KMS-11 (cell line): ENCODE data around the gene AGAP1.

ENCODE experiments used
- H2AFZ ChIP-seq: fragments of 200-600 bp; sonication (generic); 2 replicates; pipeline ENCODE4 v1.6.1; 2016; ENCODE audit warnings: antibody characterized with exemption, mixed run types, low read depth
- H3K27ac ChIP-seq: fragments of 200-600 bp; sonication (generic); 2 replicates; pipeline ENCODE4 v1.6.1; 2016; ENCODE audit warnings: mild to moderate bottlenecking, mixed run types
- H3K27me3 ChIP-seq: fragments of 200-600 bp; sonication (generic); 2 replicates; pipeline ENCODE4 v1.6.1; 2017; ENCODE audit warnings: mild to moderate bottlenecking, low read depth, mixed run types, moderate library complexity; ENCODE audit not compliant: insufficient read depth
- H3K36me3 ChIP-seq: fragments of 200-600 bp; sonication (generic); 2 replicates; pipeline ENCODE4 v1.6.1; 2017; ENCODE audit warnings: mild to moderate bottlenecking, mixed run types; ENCODE audit not compliant: insufficient read depth
- H3K4me1 ChIP-seq: fragments of 200-600 bp; sonication (generic); 2 replicates; pipeline ENCODE4 v1.6.1; 2016; ENCODE audit warnings: mild to moderate bottlenecking, low read depth, mixed run types; ENCODE audit not compliant: poor library complexity, severe bottlenecking
- H3K4me2 ChIP-seq: fragments of 200-600 bp; sonication (generic); 2 replicates; pipeline ENCODE4 v1.7.0; 2016; ENCODE audit warnings: mild to moderate bottlenecking, mixed run types
- H3K4me3 ChIP-seq: fragments of 200-600 bp; sonication (generic); IDR thresholded peaks from 2 replicates; pipeline ENCODE4 v1.6.1; 2017; ENCODE audit warnings: low read depth, low read length, mixed read lengths; ENCODE audit not compliant: insufficient read depth
- H3K79me2 ChIP-seq: fragments of 200-600 bp; sonication (generic); 2 replicates; pipeline ENCODE4 v1.6.1; 2016; ENCODE audit warnings: low read depth, mixed run types; ENCODE audit not compliant: insufficient read depth
- H3K9ac ChIP-seq: fragments of 200-600 bp; sonication (generic); 2 replicates; pipeline ENCODE4 v1.6.1; 2016; ENCODE audit warnings: mild to moderate bottlenecking, mixed run types
- H4K20me1 ChIP-seq: fragments of 200-600 bp; sonication (generic); 2 replicates; pipeline ENCODE4 v1.6.1; 2016; ENCODE audit warnings: mild to moderate bottlenecking, mixed run types; ENCODE audit not compliant: insufficient read depth
- CTCF ChIP-seq: fragments of 200-600 bp; sonication (generic); conservative IDR thresholded peaks from 2 replicates; pipeline ENCODE4 v1.6.1; 2017; ENCODE audit warnings: low read depth, mild to moderate bottlenecking, antibody characterized with exemption, low read length, moderate library complexity, mixed read lengths

AGAP1 gene

DNA sequence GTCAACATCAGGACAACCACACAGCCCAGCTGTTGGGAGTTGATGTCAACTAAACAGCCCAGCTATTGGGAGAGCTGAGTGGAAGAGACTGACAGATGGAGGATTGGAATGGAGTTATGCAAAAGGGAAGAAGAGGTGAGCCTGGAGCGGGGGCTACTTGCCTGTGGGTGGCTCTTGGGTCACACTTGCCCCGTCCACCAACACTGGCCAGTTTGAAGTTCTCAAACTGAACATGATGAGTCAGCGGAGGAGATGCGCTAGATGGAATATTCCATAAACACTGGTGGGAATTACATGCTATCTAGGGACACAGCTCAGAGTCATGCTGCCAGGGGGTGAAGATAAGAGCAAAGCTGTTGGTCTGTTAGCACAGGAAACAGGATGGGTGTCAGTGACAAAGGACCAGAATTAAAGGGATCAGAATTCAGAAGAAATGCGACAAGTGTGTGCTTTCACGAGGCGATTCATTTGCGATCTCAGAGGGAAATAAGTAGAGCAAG is 33.2 kb upstream of the AGAP1 start:
- Histone ChIP-seq H3K4me2 (no peak overlapping the region), H3K27me3 (no peaks in the 10 kb centered on the region), H2AFZ (no peak overlapping the region), H4K20me1 (no peaks in the 10 kb centered on the region), H3K9ac (no peak overlapping the region), H3K4me1 (no peaks in the 10 kb centered on the region), H3K36me3 (no peaks in the 10 kb centered on the region), H3K4me3 (no peak overlapping the region), H3K27ac (no peak overlapping the region), H3K79me2 (no peaks in the 10 kb centered on the region)
- TF ChIP-seq CTCF, result no peak

- Histone ChIP-seq H2AFZ (no peak overlapping the region), H3K27me3 (no peaks in the 10 kb centered on the region), H3K27ac (no peak overlapping the region), H3K79me2 (no peaks in the 10 kb centered on the region), H4K20me1 (no peaks in the 10 kb centered on the region), H3K4me1 (no peaks in the 10 kb centered on the region), H3K4me3 (no peak overlapping the region), H3K36me3 (no peaks in the 10 kb centered on the region), H3K9ac (no peak overlapping the region), H3K4me2 (no peak overlapping the region)
- no peak for TF ChIP-seq CTCF
Measured at GRCh38 chr2:235461763-235462414, 32.0 kb upstream of the AGAP1 start.

DNA sequence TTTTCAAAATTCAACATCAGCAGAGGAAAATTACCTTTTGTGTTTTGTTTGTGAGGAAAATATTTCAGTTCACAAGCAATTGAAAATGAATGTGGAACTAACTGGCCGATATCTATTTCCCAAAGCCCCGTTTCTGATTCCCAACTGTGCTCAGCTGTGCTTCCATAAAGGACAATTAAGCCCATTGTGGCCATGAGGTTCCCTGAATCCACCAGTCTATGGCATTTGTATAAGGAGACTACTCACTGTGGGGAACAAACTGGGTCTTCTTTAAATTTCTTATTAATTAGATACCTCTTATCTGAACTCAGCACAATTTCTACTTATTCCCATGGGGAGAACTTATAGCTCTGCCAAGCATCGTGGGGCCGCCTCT is 31.4 kb upstream of the AGAP1 start:
- TF ChIP-seq CTCF, result no peak
- Histone ChIP-seq H3K36me3 (no peaks in the 10 kb centered on the region), H3K4me3 (no peak overlapping the region), H3K79me2 (no peaks in the 10 kb centered on the region), H3K4me1 (no peaks in the 10 kb centered on the region), H3K27me3 (no peaks in the 10 kb centered on the region), H4K20me1 (no peaks in the 10 kb centered on the region), H3K9ac (no peak overlapping the region), H2AFZ (no peak overlapping the region), H3K27ac (no peak overlapping the region), H3K4me2 (no peak overlapping the region)

DNA sequence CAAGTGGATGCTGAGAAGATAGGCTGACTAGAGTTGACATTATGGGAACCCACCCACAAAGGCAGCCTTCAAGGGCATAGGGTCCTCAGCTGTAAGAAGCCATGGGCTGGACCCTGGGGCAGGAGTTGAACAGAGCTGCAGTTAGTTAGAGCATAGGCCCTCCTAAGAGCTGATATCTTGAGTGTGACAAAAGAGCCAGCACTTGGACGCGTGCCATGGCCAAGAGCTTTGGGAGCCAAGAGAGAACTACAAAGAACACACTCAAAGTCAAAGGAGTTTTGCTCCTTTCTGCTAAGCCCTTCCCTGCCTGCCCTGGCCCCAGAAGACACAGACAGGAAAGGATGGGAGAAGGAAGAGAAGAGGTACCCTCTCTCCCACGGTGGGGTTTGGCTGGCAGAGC is 29.9 kb upstream of the AGAP1 start:
- no peak overlapping the region for H3K9ac ChIP-seq
- no peak overlapping the region for H3K4me2 ChIP-seq
- H3K4me3 ChIP-seq, result no peak overlapping the region
- no peak overlapping the region for H3K27ac ChIP-seq
- H3K27me3 ChIP-seq, result no peaks in the 10 kb centered on the region
- no peaks in the 10 kb centered on the region for H4K20me1 ChIP-seq
- H3K36me3 ChIP-seq, result no peaks in the 10 kb centered on the region
- no peak overlapping the region for H2AFZ ChIP-seq
- H3K79me2 ChIP-seq, result no peaks in the 10 kb centered on the region
- no peaks in the 10 kb centered on the region for H3K4me1 ChIP-seq
- TF ChIP-seq CTCF, result no peak
